Keratinocyte (primary cell): ENCODE results near the gene CHD2.

Experiments used
- EZH2 ChIP-seq: IDR thresholded peaks from one replicate; pipeline ENCODE4 v1.6.1; 2012; ENCODE audit warnings: inconsistent platforms, mild to moderate bottlenecking, low read length, moderate library complexity
- TF ChIP-seq, protein P1 (sequence below), 3 experiments: IDR thresholded peaks in 1 of 3; conservative IDR thresholded peaks in 1 of 3; optimal IDR thresholded peaks in 1 of 3; 2 replicates in 2 of 3; 3 replicates in 1 of 3; pipeline versions ENCODE3 to v1.5.1; 2011; ENCODE audit warnings: low read length in 3 of 3, mild to moderate bottlenecking in 3 of 3, moderate library complexity in 2 of 3, control low read depth in 1 of 3, inconsistent platforms in 1 of 3; ENCODE audit not compliant: insufficient read depth in 2 of 3; ENCODE audit errors: extremely low read depth in 1 of 3

DNA sequence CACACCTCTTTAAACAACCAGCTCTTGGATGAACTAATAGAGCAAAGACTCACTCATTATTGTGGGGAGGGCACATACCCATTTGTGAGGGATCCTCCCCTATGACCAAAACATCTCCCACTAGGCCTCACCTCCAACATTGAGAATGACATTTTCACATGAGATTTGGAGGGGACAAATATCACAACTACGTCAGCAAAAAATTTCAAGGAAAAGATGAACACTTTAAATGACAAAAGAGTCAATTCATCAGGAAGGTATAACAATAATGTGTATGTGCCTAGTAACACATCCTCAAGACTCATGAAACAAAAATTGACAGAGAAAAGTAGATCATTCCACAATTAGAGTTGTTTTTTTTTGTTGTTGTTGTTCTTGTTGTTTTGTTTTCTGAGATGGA is 38.4 kb upstream of the CHD2 start:
- TF ChIP-seq, protein P1, sequence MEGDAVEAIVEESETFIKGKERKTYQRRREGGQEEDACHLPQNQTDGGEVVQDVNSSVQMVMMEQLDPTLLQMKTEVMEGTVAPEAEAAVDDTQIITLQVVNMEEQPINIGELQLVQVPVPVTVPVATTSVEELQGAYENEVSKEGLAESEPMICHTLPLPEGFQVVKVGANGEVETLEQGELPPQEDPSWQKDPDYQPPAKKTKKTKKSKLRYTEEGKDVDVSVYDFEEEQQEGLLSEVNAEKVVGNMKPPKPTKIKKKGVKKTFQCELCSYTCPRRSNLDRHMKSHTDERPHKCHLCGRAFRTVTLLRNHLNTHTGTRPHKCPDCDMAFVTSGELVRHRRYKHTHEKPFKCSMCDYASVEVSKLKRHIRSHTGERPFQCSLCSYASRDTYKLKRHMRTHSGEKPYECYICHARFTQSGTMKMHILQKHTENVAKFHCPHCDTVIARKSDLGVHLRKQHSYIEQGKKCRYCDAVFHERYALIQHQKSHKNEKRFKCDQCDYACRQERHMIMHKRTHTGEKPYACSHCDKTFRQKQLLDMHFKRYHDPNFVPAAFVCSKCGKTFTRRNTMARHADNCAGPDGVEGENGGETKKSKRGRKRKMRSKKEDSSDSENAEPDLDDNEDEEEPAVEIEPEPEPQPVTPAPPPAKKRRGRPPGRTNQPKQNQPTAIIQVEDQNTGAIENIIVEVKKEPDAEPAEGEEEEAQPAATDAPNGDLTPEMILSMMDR (optimal IDR thresholded peaks at IDR 0.05 in 1 of 3, IDR thresholded peaks at IDR 0.05 in 1 of 3, conservative IDR thresholded peaks at IDR 0.05 in 1 of 3; ENCODE audit: extremely low read depth in 1 of 3, insufficient read depth in 2 of 3, low read length in 3 of 3), result no peak
- no peak for TF ChIP-seq EZH2
